Activated CD8-positive, alpha-beta T cell treated with anti-CD3 and anti-CD28 coated beads, Interleukin-2, amount 10 ng/mL, durations not matched to agents 7 days and 5 days (primary cell): ENCODE data around the gene SYTL4. TPM values are rescaled to one million over a fixed set of nuclear protein-coding genes. Genes with fewer than 3 reads are reported as not detected.
"Not testable (repeated sequence)": the region's sequence is repeated elsewhere in the genome, so short reads cannot be mapped to it uniquely, and the experiment has no call there.

Experiments used
- ATAC-seq: fragments of 150-1000 bp; cut with Tn5 transposase; one replicate; pipeline ENCODE4 v1.10.0; 2021; ENCODE audit warnings: moderate library complexity
- CTCF ChIA-PET: fragments of 350-600 bp; sonication (Branson Sonifier 250); formaldehyde crosslinking; loops from one replicate; lab custom pipeline; 2021; ENCODE audit warnings: antibody characterized with exemption; lab: Charles Lee
- POLR2A ChIA-PET: fragments of 350-600 bp; sonication (Branson Sonifier 250); formaldehyde crosslinking; loops from one replicate; lab custom pipeline; 2021; ENCODE audit warnings: antibody characterized with exemption; lab: Charles Lee
- DNase-seq: peaks from one replicate; pipeline ENCODE4 v3.0.0-alpha.2; 2020
- H3K27ac Mint-ChIP-seq: one replicate; pipeline ENCODE4 v1.8.0; 2021; ENCODE audit warnings: mild to moderate bottlenecking, mixed read lengths
- H3K27me3 Mint-ChIP-seq: one replicate; pipeline ENCODE4 v1.8.0; 2021; ENCODE audit warnings: low read depth, mixed read lengths
- H3K36me3 Mint-ChIP-seq: one replicate; pipeline ENCODE4 v1.8.0; 2021; ENCODE audit warnings: low read depth, mixed read lengths
- H3K4me1 Mint-ChIP-seq: one replicate; pipeline ENCODE4 v1.8.0; 2021; ENCODE audit warnings: low read depth, mixed read lengths
- H3K4me3 Mint-ChIP-seq: one replicate; pipeline ENCODE4 v1.8.0; 2021; ENCODE audit warnings: mild to moderate bottlenecking, mixed read lengths
- H3K9me3 Mint-ChIP-seq: one replicate; pipeline ENCODE4 v1.8.0; 2022; ENCODE audit warnings: mixed read lengths; ENCODE audit not compliant: insufficient read depth
- total RNA-seq, 2 experiments: library from RNA; stranded (reverse); gene quantifications; one replicate each; pipeline ENCODE4 v1.2.3, GENCODE V29; 2021

Gene SYTL4
- not detected for total RNA-seq

GRCh38 chrX:100731441-100732281, at the start of gene SYTL4:
SYTL4 (minus strand) TSS chrX:100732121; CDS start chrX:100702037, 30,084 bp downstream.
- CTCF ChIA-PET = no interaction called here
- ATAC-seq (no peak), DNase-seq (no peak)
- no peak within 1 kb of the TSS for H3K4me3 Mint-ChIP-seq
- no peaks in the 10 kb centered on the region for H3K4me1 Mint-ChIP-seq
- H3K27ac Mint-ChIP-seq = no peak within 1 kb of the TSS
- peaks cover 37% of the 10 kb centered on the region for H3K27me3 Mint-ChIP-seq
- POLR2A ChIA-PET = no interaction called here
- no peaks in the 10 kb centered on the region for H3K9me3 Mint-ChIP-seq
- no peaks in the 10 kb centered on the region for H3K36me3 Mint-ChIP-seq

GRCh38 chrX:100769439-100769838, 37.5 kb upstream of the SYTL4 start:
- H3K36me3 Mint-ChIP-seq, POLR2A ChIA-PET, H3K4me1 Mint-ChIP-seq, H3K4me3 Mint-ChIP-seq, H3K27ac Mint-ChIP-seq, DNase-seq, H3K9me3 Mint-ChIP-seq, ATAC-seq: not testable (repeated sequence)
- CTCF ChIA-PET = interaction anchor here (1.2 to 2.8 kb wide), 5 partner anchors 15 to 257 kb away, joined by 3 to 27 read pairs (median 12); no protein-coding TSS in a partner anchor
- peaks cover 20% of the 10 kb centered on the region for H3K27me3 Mint-ChIP-seq

GRCh38 chrX:100768679-100769338, 36.9 kb upstream of the SYTL4 start:
- Mint-ChIP-seq H3K27me3 (peaks cover 15% of the 10 kb centered on the region), H3K4me1 (no peaks in the 10 kb centered on the region), H3K9me3 (no peaks in the 10 kb centered on the region), H3K4me3 (no peak overlapping the region), H3K36me3 (no peaks in the 10 kb centered on the region), H3K27ac (no peak overlapping the region)
- POLR2A ChIA-PET = no interaction called here
- ATAC-seq (no peak), DNase-seq (peak; percentile 88)
- CTCF ChIA-PET = interaction anchor here (0.6 to 2.8 kb wide), 15 partner anchors 12 to 260 kb away, joined by 3 to 27 read pairs (median 4); no protein-coding TSS in a partner anchor

- Mint-ChIP-seq H3K4me3 (no peak overlapping the region), H3K27me3 (peaks cover 2% of the 10 kb centered on the region), H3K27ac (no peak overlapping the region), H3K9me3 (no peaks in the 10 kb centered on the region), H3K4me1 (no peaks in the 10 kb centered on the region), H3K36me3 (no peaks in the 10 kb centered on the region)
- ATAC-seq (no peak), DNase-seq (no peak)
- POLR2A ChIA-PET = interaction anchor here (0.6 kb wide), 1 partner anchor 394 kb away, joined by 3 read pairs; no protein-coding TSS in a partner anchor
- CTCF ChIA-PET = no interaction called here
These were observed 19.0 kb upstream of the SYTL4 start for GRCh38 chrX:100750883-100751282.

DNA sequence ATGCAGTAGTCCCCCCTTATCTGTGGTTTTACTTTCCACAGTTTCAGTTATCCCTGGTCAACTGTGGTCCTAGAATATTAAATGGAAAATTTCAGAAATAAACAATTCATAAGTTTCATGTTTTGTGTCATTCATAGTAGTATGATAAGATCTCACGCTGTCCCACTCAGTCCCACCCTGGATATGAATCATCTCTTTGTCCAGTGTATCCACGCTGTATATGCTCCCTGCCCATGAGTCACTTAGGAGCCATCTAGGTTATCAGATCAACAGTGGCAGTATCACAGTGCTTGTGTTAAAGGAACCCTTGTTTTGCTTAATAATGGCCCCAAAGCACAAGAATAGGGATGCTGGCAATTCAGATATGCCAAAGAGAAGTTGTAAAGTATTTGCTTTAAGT, 16.2 kb upstream of the SYTL4 start:
- H3K27me3 Mint-ChIP-seq = peaks cover 4% of the 10 kb centered on the region
- no peak overlapping the region for H3K27ac Mint-ChIP-seq
- no peak for DNase-seq
- ATAC-seq = no peak
- H3K36me3 Mint-ChIP-seq = no peaks in the 10 kb centered on the region
- H3K4me1 Mint-ChIP-seq = no peaks in the 10 kb centered on the region
- CTCF ChIA-PET = no interaction called here
- H3K4me3 Mint-ChIP-seq = no peak overlapping the region
- POLR2A ChIA-PET = no interaction called here
- H3K9me3 Mint-ChIP-seq = no peaks in the 10 kb centered on the region

- no peaks in the 10 kb centered on the region for H3K9me3 Mint-ChIP-seq
- DNase-seq (no peak), ATAC-seq (no peak)
- H3K4me1 Mint-ChIP-seq = no peaks in the 10 kb centered on the region
- H3K27ac Mint-ChIP-seq = no peak overlapping the region
- POLR2A ChIA-PET = no interaction called here
- no peak overlapping the region for H3K4me3 Mint-ChIP-seq
- peaks cover 4% of the 10 kb centered on the region for H3K27me3 Mint-ChIP-seq
- CTCF ChIA-PET = no interaction called here
- H3K36me3 Mint-ChIP-seq = no peaks in the 10 kb centered on the region
These were observed 15.8 kb upstream of the SYTL4 start for GRCh38 chrX:100747703-100748102.

DNA sequence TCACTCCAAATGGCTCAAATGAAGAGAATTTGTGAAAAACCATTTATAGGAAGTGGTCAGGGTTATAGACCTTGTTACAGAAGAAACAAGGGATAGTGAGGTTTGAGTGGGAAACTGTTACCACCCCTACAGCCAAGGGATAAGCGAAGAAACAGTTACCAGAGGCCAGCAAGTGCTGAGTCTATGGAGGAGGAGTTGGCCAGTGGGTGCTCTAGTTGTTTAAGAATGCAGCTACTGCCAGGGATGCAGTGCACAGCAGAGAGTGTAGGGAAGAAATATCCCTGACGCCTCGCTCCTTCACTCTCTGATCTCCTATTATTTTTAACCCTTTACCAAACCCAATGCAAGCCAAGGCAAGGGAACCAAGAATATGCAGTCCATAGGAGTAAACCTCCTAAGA, 15.2 kb upstream of the SYTL4 start:
- Mint-ChIP-seq H3K4me1 (no peaks in the 10 kb centered on the region), H3K27ac (no peak overlapping the region), H3K4me3 (no peak overlapping the region), H3K27me3 (peaks cover 4% of the 10 kb centered on the region), H3K36me3 (no peaks in the 10 kb centered on the region), H3K9me3 (no peaks in the 10 kb centered on the region)
- ATAC-seq = no peak
- POLR2A ChIA-PET = no interaction called here
- CTCF ChIA-PET = no interaction called here
- no peak for DNase-seq

- peaks cover 4% of the 10 kb centered on the region for H3K27me3 Mint-ChIP-seq
- H3K4me3 Mint-ChIP-seq = no peak overlapping the region
- CTCF ChIA-PET = no interaction called here
These were observed 14.1 kb upstream of the SYTL4 start for GRCh38 chrX:100745806-100746537.

DNA sequence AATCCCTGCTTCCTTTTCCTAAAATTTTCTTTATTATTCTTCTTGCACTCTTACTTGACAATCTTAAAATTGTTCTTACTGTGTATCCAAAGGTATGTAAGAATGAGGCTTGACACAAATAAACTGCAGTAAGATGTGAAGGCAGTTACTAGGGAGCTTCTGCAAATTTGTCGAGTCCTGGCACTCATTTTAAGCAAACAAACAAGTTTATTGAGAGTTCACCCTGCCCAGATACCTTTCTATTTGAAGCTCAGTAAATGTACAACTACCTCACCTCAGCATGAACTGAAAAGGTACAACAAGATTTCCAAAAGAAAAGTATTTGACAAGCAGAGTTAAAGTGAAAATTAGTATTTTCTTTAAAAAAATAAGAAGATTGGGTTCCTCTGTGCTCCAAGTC, 13.3 kb upstream of the SYTL4 start:
- ChIA-PET CTCF (no interaction called here), POLR2A (no interaction called here)
- no peak for ATAC-seq
- DNase-seq = no peak
- no peaks in the 10 kb centered on the region for H3K36me3 Mint-ChIP-seq
- H3K27me3 Mint-ChIP-seq = peaks cover 4% of the 10 kb centered on the region
- no peaks in the 10 kb centered on the region for H3K4me1 Mint-ChIP-seq
- no peak overlapping the region for H3K4me3 Mint-ChIP-seq
- no peaks in the 10 kb centered on the region for H3K9me3 Mint-ChIP-seq
- H3K27ac Mint-ChIP-seq = no peak overlapping the region

More at GRCh38 chrX:100745806-100746537, 14.1 kb upstream of the SYTL4 start:
- POLR2A ChIA-PET = no interaction called here
- Mint-ChIP-seq H3K9me3 (no peaks in the 10 kb centered on the region), H3K4me1 (no peaks in the 10 kb centered on the region), H3K27ac (no peak overlapping the region), H3K36me3 (no peaks in the 10 kb centered on the region)
- ATAC-seq (no peak), DNase-seq (no peak)

GRCh38 chrX:100743009-100743607, 11.2 kb upstream of the SYTL4 start:
- ChIA-PET CTCF (no interaction called here), POLR2A (no interaction called here)
- no peak for DNase-seq
- Mint-ChIP-seq H3K4me1 (no peaks in the 10 kb centered on the region), H3K27ac (no peak overlapping the region), H3K36me3 (no peaks in the 10 kb centered on the region), H3K9me3 (no peaks in the 10 kb centered on the region), H3K27me3 (peaks cover 2% of the 10 kb centered on the region), H3K4me3 (no peak overlapping the region)
- ATAC-seq = no peak

GRCh38 chrX:100724006-100724405, 7.9 kb downstream of the SYTL4 start:
- H3K4me1 Mint-ChIP-seq, H3K9me3 Mint-ChIP-seq, H3K36me3 Mint-ChIP-seq, H3K27ac Mint-ChIP-seq, H3K4me3 Mint-ChIP-seq, H3K27me3 Mint-ChIP-seq, POLR2A ChIA-PET, ATAC-seq, DNase-seq, CTCF ChIA-PET: not testable (repeated sequence)
